H1 (cell line): Measurements from ENCODE around the gene CDKL5. TPM values are rescaled to one million over a fixed set of nuclear protein-coding genes. Genes with fewer than 3 reads are reported as not detected.

Experiments used
- CTCF ChIA-PET: fragments of 300-600 bp; sonication (Branson Sonifier 250); formaldehyde crosslinking; loops from one replicate; lab custom pipeline; 2021; ENCODE audit not compliant: partially characterized antibody; lab: Charles Lee
- POLR2A ChIA-PET: fragments of 300-600 bp; sonication (Branson Sonifier 250); formaldehyde crosslinking; loops from one replicate; lab custom pipeline; 2021; ENCODE audit warnings: inconsistent platforms; ENCODE audit not compliant: partially characterized antibody; lab: Charles Lee
- DNase-seq, 2 experiments: peaks; one replicate each; pipeline versions ENCODE4 v3.0.0 to v3.0.0-alpha.2; 2010 to 2022; ENCODE audit warnings: low spot score in 2 of 2, low read depth in 1 of 2, mixed read lengths in 1 of 2
- FAIRE-seq: peaks from 2 replicates; lab custom pipeline; 2011; peaks lifted over from hg19 to GRCh38; lab: Jason Lieb, UNC
- H2AFZ ChIP-seq: 2 replicates; pipeline ENCODE4 v1.8.1; 2012; ENCODE audit warnings: low read length, inconsistent platforms
- H2AK5ac ChIP-seq: 2 replicates; pipeline ENCODE4 v1.6.1; 2013; ENCODE audit warnings: low read depth, low read length
- H2BK120ac ChIP-seq: replicated peaks from 2 replicates; pipeline ENCODE3; 2013; ENCODE audit warnings: low read depth, low read length, inconsistent platforms
- H2BK12ac ChIP-seq: 2 replicates; pipeline ENCODE4 v1.6.1; 2013; ENCODE audit warnings: low read depth, low read length
- H2BK15ac ChIP-seq: 2 replicates; pipeline ENCODE4 v1.6.1; 2013; ENCODE audit warnings: low read length
- H2BK20ac ChIP-seq: 2 replicates; pipeline ENCODE4 v1.6.1; 2013; ENCODE audit warnings: low read length
- H2BK5ac ChIP-seq: 2 replicates; pipeline ENCODE4 v1.6.1; 2013; ENCODE audit warnings: low read depth, low read length
- H3K14ac ChIP-seq: 2 replicates; pipeline ENCODE4 v1.6.1; 2013; ENCODE audit warnings: inconsistent platforms; ENCODE audit not compliant: insufficient read length
- H3K18ac ChIP-seq: 2 replicates; pipeline ENCODE4 v1.6.1; 2013; ENCODE audit warnings: low read length; ENCODE audit errors: extremely low read depth
- H3K23ac ChIP-seq: 2 replicates; pipeline ENCODE4 v1.6.1; 2013; ENCODE audit warnings: inconsistent platforms; ENCODE audit not compliant: insufficient read length
- H3K23me2 ChIP-seq: 2 replicates; pipeline ENCODE4 v1.6.1; 2013; ENCODE audit warnings: low read depth, low read length
- H3K27ac ChIP-seq: 2 replicates; pipeline ENCODE4 v1.6.1; 2011; ENCODE audit warnings: low read depth, low read length, inconsistent platforms
- H3K27me3 ChIP-seq, 4 experiments: replicated peaks in 1 of 4; 1 replicate in 1 of 4; 2 replicates in 3 of 4; pipeline versions ENCODE4 v1.6.1 to v1.8.1; 2011 to 2013; ENCODE audit warnings: low read length in 3 of 4, mild to moderate bottlenecking in 3 of 4, inconsistent platforms in 2 of 4, mixed read lengths in 2 of 4, moderate library complexity in 1 of 4; ENCODE audit not compliant: control insufficient read depth in 3 of 4, insufficient read depth in 3 of 4; ENCODE audit errors: extremely low read depth in 1 of 4
- H3K36me3 ChIP-seq, 4 experiments: 2 replicates each; pipeline versions ENCODE4 v1.6.1 to v1.8.1; 2011 to 2013; ENCODE audit warnings: mild to moderate bottlenecking in 4 of 4, low read length in 3 of 4, moderate library complexity in 2 of 4, control low read depth in 1 of 4, inconsistent platforms in 1 of 4; ENCODE audit not compliant: insufficient read depth in 4 of 4, control insufficient read depth in 2 of 4
- H3K4ac ChIP-seq: replicated peaks from 2 replicates; pipeline ENCODE3; 2013; ENCODE audit warnings: low read length, low read depth, mixed read lengths, inconsistent platforms; ENCODE audit not compliant: insufficient read length
- H3K4me1 ChIP-seq, 4 experiments: replicated peaks in 1 of 4; 1 replicate in 1 of 4; 2 replicates in 3 of 4; pipeline versions ENCODE4 v1.6.1 to v1.8.1; 2011 to 2013; ENCODE audit warnings: low read length in 3 of 4, inconsistent platforms in 2 of 4, mixed read lengths in 1 of 4; ENCODE audit not compliant: insufficient read depth in 4 of 4, control insufficient read depth in 3 of 4
- H3K4me2 ChIP-seq, 2 experiments: 2 replicates each; pipeline versions ENCODE4 v1.6.1 to v1.8.1; 2011 to 2013; ENCODE audit warnings: low read depth in 2 of 2, low read length in 2 of 2, control low read depth in 1 of 2, inconsistent platforms in 1 of 2, mild to moderate bottlenecking in 1 of 2; ENCODE audit not compliant: insufficient read depth in 1 of 2
- H3K4me3 ChIP-seq, 4 experiments: fragments of 200-600, 300-600 bp in 1 of 4; sonication (generic), shearing (Covaris generic), sonication (Bioruptor Twin) in 1 of 4; 2 replicates each; pipeline versions ENCODE4 v1.5.1 to v1.8.1; 2011 to 2016; ENCODE audit warnings: low read length in 4 of 4, low read depth in 3 of 4, control low read depth in 2 of 4, inconsistent platforms in 2 of 4, mild to moderate bottlenecking in 2 of 4, mixed read lengths in 1 of 4, moderate library complexity in 1 of 4; ENCODE audit not compliant: insufficient read depth in 2 of 4; ENCODE audit errors: extremely low read depth in 1 of 4
- H3K56ac ChIP-seq: replicated peaks from 2 replicates; pipeline ENCODE3; 2013; ENCODE audit warnings: low read depth, mild to moderate bottlenecking, mixed read lengths, low read length, inconsistent platforms; ENCODE audit not compliant: insufficient read length
- H3K79me1 ChIP-seq: 2 replicates; pipeline ENCODE4 v1.6.1; 2013; ENCODE audit warnings: low read depth, low read length, control low read depth
- H3K79me2 ChIP-seq, 2 experiments: 2 replicates each; pipeline versions ENCODE4 v1.6.1 to v1.8.1; 2012 to 2013; ENCODE audit warnings: low read length in 2 of 2, mild to moderate bottlenecking in 2 of 2, inconsistent platforms in 1 of 2; ENCODE audit not compliant: insufficient read depth in 2 of 2, control insufficient read depth in 1 of 2
- H3K9ac ChIP-seq, 4 experiments: replicated peaks in 1 of 4; 1 replicate in 1 of 4; 2 replicates in 3 of 4; pipeline versions ENCODE4 v1.6.1 to v1.8.1; 2011 to 2013; ENCODE audit warnings: low read depth in 3 of 4, low read length in 3 of 4, control low read depth in 2 of 4, mild to moderate bottlenecking in 2 of 4, moderate library complexity in 2 of 4, inconsistent platforms in 1 of 4; ENCODE audit errors: extremely low read depth in 1 of 4
- H3K9me3 ChIP-seq, 2 experiments: 2 replicates each; pipeline versions ENCODE4 v1.6.1 to v1.8.1; 2012 to 2013; ENCODE audit warnings: mild to moderate bottlenecking in 2 of 2, moderate library complexity in 2 of 2, control low read depth in 1 of 2, inconsistent platforms in 1 of 2, low read depth in 1 of 2, low read length in 1 of 2, mixed read lengths in 1 of 2; ENCODE audit not compliant: insufficient read depth in 2 of 2
- H4K20me1 ChIP-seq, 2 experiments: replicated peaks in 1 of 2; 2 replicates each; pipeline versions ENCODE3 to v1.8.1; 2011 to 2013; ENCODE audit warnings: inconsistent platforms in 2 of 2, low read length in 2 of 2, mild to moderate bottlenecking in 1 of 2; ENCODE audit not compliant: insufficient read depth in 2 of 2, control insufficient read depth in 1 of 2
- H4K5ac ChIP-seq: 2 replicates; pipeline ENCODE4 v1.6.1; 2013; ENCODE audit warnings: low read length, low read depth, mixed read lengths, inconsistent platforms; ENCODE audit not compliant: insufficient read length
- H4K8ac ChIP-seq: 2 replicates; pipeline ENCODE4 v1.8.0; 2013; ENCODE audit warnings: mild to moderate bottlenecking, moderate library complexity, low read length, inconsistent platforms; ENCODE audit not compliant: insufficient read depth; ENCODE audit errors: extremely low read depth
- H4K91ac ChIP-seq: replicated peaks from 2 replicates; pipeline ENCODE3; 2013; ENCODE audit warnings: low read length, mixed read lengths, inconsistent platforms; ENCODE audit not compliant: insufficient read length
- BCL11A ChIP-seq, 2 experiments: IDR thresholded peaks; one replicate each; pipeline ENCODE4 v1.6.1; 2011; ENCODE audit warnings: low read depth in 2 of 2, low read length in 2 of 2, mild to moderate bottlenecking in 2 of 2
- CTCF ChIP-seq, 3 experiments: IDR thresholded peaks; 1 replicate in 2 of 3; 2 replicates in 1 of 3; pipeline versions ENCODE4 v1.5.1 to v1.6.1; 2011; ENCODE audit warnings: low read length in 3 of 3, mild to moderate bottlenecking in 3 of 3, inconsistent platforms in 2 of 3, low read depth in 1 of 3, moderate library complexity in 1 of 3; ENCODE audit not compliant: insufficient read depth in 1 of 3; ENCODE audit errors: control extremely low read depth in 1 of 3
- EP300 ChIP-seq, 2 experiments: IDR thresholded peaks; 1 replicate in 1 of 2; 2 replicates in 1 of 2; pipeline ENCODE4 v1.6.1; 2011 to 2012; ENCODE audit warnings: low read depth in 2 of 2, low read length in 2 of 2, mild to moderate bottlenecking in 2 of 2, borderline replicate concordance in 1 of 2, inconsistent platforms in 1 of 2, moderate library complexity in 1 of 2
- GTF2F1 ChIP-seq: IDR thresholded peaks from 2 replicates; pipeline ENCODE4 v1.6.1; 2012; ENCODE audit warnings: low read depth, low read length, improper control_type of control experiment, borderline replicate concordance
- HDAC6 ChIP-seq: IDR thresholded peaks from one replicate; pipeline ENCODE4 v1.7.1; 2012; ENCODE audit warnings: low read depth, mild to moderate bottlenecking, inconsistent platforms, low read length, moderate library complexity
- JUND ChIP-seq: IDR thresholded peaks from 2 replicates; pipeline ENCODE4 v1.6.1; 2011; ENCODE audit warnings: mild to moderate bottlenecking, improper control_type of control experiment, low read length
- KDM1A ChIP-seq: fragments of 200-600, 300-600 bp; sonication (generic); IDR thresholded peaks from 2 replicates; pipeline ENCODE4 v1.7.1; 2016; ENCODE audit warnings: mild to moderate bottlenecking, low read length, borderline replicate concordance
- NANOG ChIP-seq: IDR thresholded peaks from 2 replicates; pipeline ENCODE4 v1.6.1; 2011; ENCODE audit warnings: low read length, low read depth, mild to moderate bottlenecking, inconsistent platforms; ENCODE audit not compliant: insufficient read depth, poor library complexity, severe bottlenecking
- PHF8 ChIP-seq: fragments of 200-600 bp; sonication (generic); conservative IDR thresholded peaks from 2 replicates; pipeline ENCODE4 v1.7.1; 2012; ENCODE audit warnings: low read depth, mild to moderate bottlenecking, inconsistent platforms, low read length, moderate library complexity
- TCF12 ChIP-seq: IDR thresholded peaks from 2 replicates; pipeline ENCODE4 v1.6.1; 2011; ENCODE audit warnings: low read depth, mild to moderate bottlenecking, low read length
- WGBS, 2 experiments: shearing (Covaris generic) in 1 of 2; methylation state at CpG; one replicate each; pipeline versions ENCODE4 v1.1.6 to v1.1.7; 2013 to 2015; ENCODE audit warnings: low lambda C conversion rate in 2 of 2, mixed read lengths in 2 of 2, inconsistent platforms in 1 of 2, low coverage in 1 of 2, missing lambda C conversion rate in 1 of 2; ENCODE audit not compliant: insufficient replicate concordance in 2 of 2, insufficient coverage in 1 of 2, insufficient read length in 1 of 2; ENCODE audit errors: extremely low coverage in 1 of 2, missing lambda C conversion rate in 1 of 2; 5-methylcytosine and 5-hydroxymethylcytosine counted together
- polyA plus RNA-seq, 7 experiments: library from polyadenylated mRNA; depleted of rRNA in 3 of 7; stranded (reverse) in 5 of 7; unstranded in 2 of 7; fragments of >200 nt in 5 of 7; fragments of 200-250 nt in 2 of 7; gene quantifications; 1 replicate in 5 of 7; 2 replicates in 1 of 7; 4 replicates in 1 of 7; pipeline versions ENCODE4 v1.2.1 to v1.2.3, GENCODE V29; 2011 to 2013; ENCODE audit warnings: missing spikeins in 2 of 7, mixed read lengths in 2 of 7
- total RNA-seq: library from RNA; stranded (reverse); fragmentation: NEBNext Ultra II Directional; extraction: Animal tissue kit (Norgen Biotek cat#: 25700); gene quantifications from 2 replicates; pipeline ENCODE4 v1.2.1, GENCODE V29; 2021

CDKL5 gene
- total and polyA plus RNA-seq, 2 of the 8 experiments (the other 6 are each of a cell fraction or from before 2014, with no cell fraction given) = 5.5 to 15.6 TPM

GRCh38 chrX:18668071-18668835 is 242.8 kb downstream of the CDKL5 start:
- Histone ChIP-seq H4K91ac (no peak overlapping the region), H3K9me3 (no peaks in the 10 kb centered on the region)
- no peak for DNase-seq
- TF ChIP-seq GTF2F1 (no peak), HDAC6 (no peak), EP300 (IDR thresholded peaks at IDR 0.05; ENCODE audit: borderline replicate concordance in 1 of 2, low read depth in 2 of 2, low read length in 2 of 2) (no peak), KDM1A (no peak), PHF8 (no peak), CTCF (IDR thresholded peaks at IDR 0.05; ENCODE audit: control extremely low read depth in 1 of 3, insufficient read depth in 1 of 3, low read depth in 1 of 3, low read length in 3 of 3) (no peak), BCL11A (IDR thresholded peaks at IDR 0.05; ENCODE audit: low read depth in 2 of 2, low read length in 2 of 2) (no peak), JUND (no peak), NANOG (no peak), TCF12 (no peak)

More at GRCh38 chrX:18668071-18668835, 242.8 kb downstream of the CDKL5 start:
- Histone ChIP-seq H3K9ac (no peak overlapping the region), H3K4me1 (no peaks in the 10 kb centered on the region), H3K27me3 (no peaks in the 10 kb centered on the region), H2AK5ac (no peak overlapping the region), H3K14ac (no peak overlapping the region), H3K27ac (no peak overlapping the region), H2BK15ac (no peak overlapping the region), H3K23ac (no peak overlapping the region), H4K5ac (no peak overlapping the region), H2BK5ac (no peak overlapping the region), H2BK120ac (no peak overlapping the region), H2BK20ac (no peak overlapping the region), H3K4ac (no peak overlapping the region), H3K23me2 (no peaks in the 10 kb centered on the region), H3K4me2 (no peak overlapping the region), H3K56ac (no peak overlapping the region), H3K36me3 (no peaks in the 10 kb centered on the region), H2BK12ac (no peak overlapping the region), H3K4me3 (no peak overlapping the region), H3K79me2 (no peaks in the 10 kb centered on the region), H4K8ac (no peak overlapping the region), H3K79me1 (no peaks in the 10 kb centered on the region), H2AFZ (no peak overlapping the region), H4K20me1 (no peaks in the 10 kb centered on the region), H3K18ac (no peak overlapping the region)
- ChIA-PET CTCF (no interaction called here), POLR2A (no interaction called here)
- WGBS, 2 experiments = 86% methylated on average over 13 of the region's 15 CpGs; no CpG with 5 or more reads in 1 of the 2 experiments
- no peak for FAIRE-seq
